ENCODE results near the gene CCDC27.

CCDC27 gene

DNA sequence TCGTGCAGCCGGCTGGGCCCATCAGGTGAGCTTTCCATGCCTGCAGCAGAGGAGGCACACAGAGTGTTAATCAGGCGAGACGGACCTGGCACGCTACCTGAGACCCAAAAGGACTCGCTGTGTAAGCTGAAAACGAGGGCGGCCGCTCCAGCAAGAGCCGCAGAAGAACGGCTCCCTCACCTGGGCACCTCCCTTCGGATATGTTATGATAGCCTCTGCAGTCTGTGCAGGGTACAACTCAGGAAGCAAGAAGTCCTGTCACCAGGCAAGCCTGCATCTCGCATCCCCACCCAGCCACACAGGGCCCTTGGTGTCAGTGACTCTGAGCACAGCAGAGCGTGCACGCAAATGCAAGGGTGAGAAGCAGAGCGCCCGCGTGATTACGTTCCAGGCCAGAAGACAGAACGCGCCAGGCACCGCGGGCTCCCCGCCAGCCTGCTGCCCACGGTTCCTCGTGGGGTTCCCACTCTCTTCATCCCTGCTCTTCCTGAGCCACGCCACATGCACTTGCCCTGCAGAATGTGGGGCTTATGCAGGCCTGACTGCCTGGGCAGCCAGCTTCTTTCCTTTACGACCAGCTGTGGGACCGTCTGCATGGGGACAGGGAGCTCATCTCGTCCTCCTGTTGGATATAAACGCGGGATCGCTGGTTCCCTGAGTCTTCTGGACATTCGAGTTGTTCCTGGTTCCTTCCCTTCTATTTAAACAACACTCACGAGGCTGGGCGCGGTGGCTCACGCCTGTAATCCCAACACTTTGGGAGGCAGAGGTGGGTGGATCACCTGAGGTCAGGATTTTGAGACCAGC is 64.3 kb downstream of the CCDC27 start:
- DNase-seq (ENCODE audit: low read depth in 1 of 2, low spot score in 1 of 2): no peak
- TF ChIP-seq POLR2AphosphoS5 (IDR thresholded peaks at IDR 0.05; ENCODE audit: low read depth): no peak
- no peak for TF ChIP-seq GABPA (IDR thresholded peaks at IDR 0.05; ENCODE audit: low read depth)
- no peak for TF ChIP-seq SPI1 (IDR thresholded peaks at IDR 0.05; ENCODE audit: borderline replicate concordance, low read depth)
- TF ChIP-seq, protein P1, sequence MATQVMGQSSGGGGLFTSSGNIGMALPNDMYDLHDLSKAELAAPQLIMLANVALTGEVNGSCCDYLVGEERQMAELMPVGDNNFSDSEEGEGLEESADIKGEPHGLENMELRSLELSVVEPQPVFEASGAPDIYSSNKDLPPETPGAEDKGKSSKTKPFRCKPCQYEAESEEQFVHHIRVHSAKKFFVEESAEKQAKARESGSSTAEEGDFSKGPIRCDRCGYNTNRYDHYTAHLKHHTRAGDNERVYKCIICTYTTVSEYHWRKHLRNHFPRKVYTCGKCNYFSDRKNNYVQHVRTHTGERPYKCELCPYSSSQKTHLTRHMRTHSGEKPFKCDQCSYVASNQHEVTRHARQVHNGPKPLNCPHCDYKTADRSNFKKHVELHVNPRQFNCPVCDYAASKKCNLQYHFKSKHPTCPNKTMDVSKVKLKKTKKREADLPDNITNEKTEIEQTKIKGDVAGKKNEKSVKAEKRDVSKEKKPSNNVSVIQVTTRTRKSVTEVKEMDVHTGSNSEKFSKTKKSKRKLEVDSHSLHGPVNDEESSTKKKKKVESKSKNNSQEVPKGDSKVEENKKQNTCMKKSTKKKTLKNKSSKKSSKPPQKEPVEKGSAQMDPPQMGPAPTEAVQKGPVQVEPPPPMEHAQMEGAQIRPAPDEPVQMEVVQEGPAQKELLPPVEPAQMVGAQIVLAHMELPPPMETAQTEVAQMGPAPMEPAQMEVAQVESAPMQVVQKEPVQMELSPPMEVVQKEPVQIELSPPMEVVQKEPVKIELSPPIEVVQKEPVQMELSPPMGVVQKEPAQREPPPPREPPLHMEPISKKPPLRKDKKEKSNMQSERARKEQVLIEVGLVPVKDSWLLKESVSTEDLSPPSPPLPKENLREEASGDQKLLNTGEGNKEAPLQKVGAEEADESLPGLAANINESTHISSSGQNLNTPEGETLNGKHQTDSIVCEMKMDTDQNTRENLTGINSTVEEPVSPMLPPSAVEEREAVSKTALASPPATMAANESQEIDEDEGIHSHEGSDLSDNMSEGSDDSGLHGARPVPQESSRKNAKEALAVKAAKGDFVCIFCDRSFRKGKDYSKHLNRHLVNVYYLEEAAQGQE (IDR thresholded peaks at IDR 0.05; ENCODE audit: insufficient replicate concordance, low read depth): no peak
- TF ChIP-seq, protein P2, sequence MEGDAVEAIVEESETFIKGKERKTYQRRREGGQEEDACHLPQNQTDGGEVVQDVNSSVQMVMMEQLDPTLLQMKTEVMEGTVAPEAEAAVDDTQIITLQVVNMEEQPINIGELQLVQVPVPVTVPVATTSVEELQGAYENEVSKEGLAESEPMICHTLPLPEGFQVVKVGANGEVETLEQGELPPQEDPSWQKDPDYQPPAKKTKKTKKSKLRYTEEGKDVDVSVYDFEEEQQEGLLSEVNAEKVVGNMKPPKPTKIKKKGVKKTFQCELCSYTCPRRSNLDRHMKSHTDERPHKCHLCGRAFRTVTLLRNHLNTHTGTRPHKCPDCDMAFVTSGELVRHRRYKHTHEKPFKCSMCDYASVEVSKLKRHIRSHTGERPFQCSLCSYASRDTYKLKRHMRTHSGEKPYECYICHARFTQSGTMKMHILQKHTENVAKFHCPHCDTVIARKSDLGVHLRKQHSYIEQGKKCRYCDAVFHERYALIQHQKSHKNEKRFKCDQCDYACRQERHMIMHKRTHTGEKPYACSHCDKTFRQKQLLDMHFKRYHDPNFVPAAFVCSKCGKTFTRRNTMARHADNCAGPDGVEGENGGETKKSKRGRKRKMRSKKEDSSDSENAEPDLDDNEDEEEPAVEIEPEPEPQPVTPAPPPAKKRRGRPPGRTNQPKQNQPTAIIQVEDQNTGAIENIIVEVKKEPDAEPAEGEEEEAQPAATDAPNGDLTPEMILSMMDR (IDR thresholded peaks at IDR 0.05; ENCODE audit: insufficient read depth, low read length): no peak
- Histone ChIP-seq H3K4me3 (replicated peaks; ENCODE audit: insufficient read depth, low read length) (no peak overlapping the region), H3K27ac (replicated peaks) (no peak overlapping the region), H3K27me3 (ENCODE audit: insufficient read depth, poor library complexity, severe bottlenecking) (no peaks in the 10 kb centered on the region)

DNA sequence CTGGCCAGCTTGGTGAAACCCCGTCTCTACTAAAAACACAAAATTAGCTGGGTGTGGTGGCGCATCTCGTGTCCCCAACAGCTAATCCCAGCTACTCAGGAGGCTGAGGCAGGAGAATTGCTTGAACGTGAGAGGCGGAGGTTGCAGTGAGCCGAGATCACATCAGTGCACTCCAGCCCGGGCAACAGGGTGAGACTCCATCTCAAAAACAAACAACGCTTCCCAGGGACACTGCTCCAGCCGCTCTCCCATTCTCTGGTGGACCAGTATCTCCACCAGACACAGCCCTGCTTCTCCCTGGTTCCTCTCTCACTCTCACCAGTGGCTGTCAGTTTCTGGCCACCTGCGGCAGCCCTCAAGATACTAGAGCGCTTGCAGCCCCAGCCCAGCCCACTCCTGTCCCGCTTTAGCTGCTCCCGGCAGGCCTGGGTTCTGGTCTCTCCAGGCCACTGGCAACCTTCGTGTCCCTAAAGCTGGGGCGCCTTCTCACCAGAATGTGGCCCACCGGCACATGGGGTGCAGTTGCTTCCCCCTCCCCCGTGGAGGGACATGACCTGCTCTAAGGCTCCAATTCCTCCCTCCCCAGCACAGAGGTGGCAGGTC is 65.0 kb downstream of the CCDC27 start:
- TF ChIP-seq, protein P1 (IDR thresholded peaks at IDR 0.05; ENCODE audit: insufficient replicate concordance, low read depth): no peak
- TF ChIP-seq GABPA (IDR thresholded peaks at IDR 0.05; ENCODE audit: low read depth) (no peak), SPI1 (IDR thresholded peaks at IDR 0.05; ENCODE audit: borderline replicate concordance, low read depth) (no peak), POLR2AphosphoS5 (IDR thresholded peaks at IDR 0.05; ENCODE audit: low read depth) (no peak)
- TF ChIP-seq, protein P2 (IDR thresholded peaks at IDR 0.05; ENCODE audit: insufficient read depth, low read length): no peak
- DNase-seq (ENCODE audit: low read depth in 1 of 2, low spot score in 1 of 2): no peak

DNA sequence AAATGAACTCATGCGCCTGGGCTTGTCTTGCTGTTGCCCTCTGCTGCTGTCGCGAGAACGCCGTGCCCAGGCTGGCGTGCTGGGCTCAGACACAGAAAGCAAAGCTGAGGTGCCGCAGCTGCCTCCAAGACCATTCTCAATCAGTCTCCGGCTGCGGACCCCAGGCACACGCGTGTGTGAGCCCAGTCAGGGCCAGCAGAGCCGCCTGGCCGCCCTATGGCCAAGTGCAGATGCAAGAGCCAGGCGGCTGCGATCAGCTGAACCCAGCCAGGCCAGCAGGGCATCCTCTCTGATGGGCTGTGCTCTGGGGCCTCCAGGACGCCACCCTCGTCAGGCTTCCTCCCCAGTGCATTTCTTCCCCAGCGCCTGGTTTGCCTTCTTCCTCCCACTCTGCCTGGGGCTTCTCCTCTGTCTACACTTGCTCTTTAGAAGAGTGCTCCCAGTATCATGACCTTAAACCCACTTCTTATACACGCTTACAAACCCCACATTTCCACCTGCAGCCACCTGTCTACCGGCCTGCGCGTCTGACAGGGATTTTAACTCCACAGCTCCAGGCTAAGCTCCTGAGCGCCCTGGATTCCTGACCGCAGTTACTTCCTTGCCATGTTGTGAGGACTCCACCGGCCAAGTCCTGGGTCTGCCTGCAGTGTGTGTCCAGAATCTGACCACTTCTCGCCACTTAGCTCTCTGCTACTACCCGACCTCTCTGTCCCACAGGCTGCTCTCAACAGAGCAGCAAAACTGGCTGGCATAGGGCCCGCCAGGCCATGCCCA is 65.8 kb downstream of the CCDC27 start:
- no peak for DNase-seq (ENCODE audit: low read depth in 1 of 2, low spot score in 1 of 2)
- Histone ChIP-seq H3K27ac (replicated peaks) (no peak overlapping the region), H3K27me3 (ENCODE audit: insufficient read depth, poor library complexity, severe bottlenecking) (no peaks in the 10 kb centered on the region), H3K4me3 (replicated peaks; ENCODE audit: insufficient read depth, low read length) (no peak overlapping the region)
- TF ChIP-seq, protein P2 (IDR thresholded peaks at IDR 0.05; ENCODE audit: insufficient read depth, low read length): no peak
- no peak for TF ChIP-seq POLR2AphosphoS5 (IDR thresholded peaks at IDR 0.05; ENCODE audit: low read depth)
- TF ChIP-seq, protein P1 (IDR thresholded peaks at IDR 0.05; ENCODE audit: insufficient replicate concordance, low read depth): no peak

More for the DNA sequence above, 65.0 kb downstream of the CCDC27 start:
- Histone ChIP-seq H3K4me3 (replicated peaks; ENCODE audit: insufficient read depth, low read length) (no peak overlapping the region), H3K27ac (replicated peaks) (no peak overlapping the region), H3K27me3 (ENCODE audit: insufficient read depth, poor library complexity, severe bottlenecking) (no peaks in the 10 kb centered on the region)

Data from HL-60 (cell line).